Measurements from ENCODE around the gene JAML.

Gene JAML

GRCh38 chr11:118166641-118167040 lies 58.2 kb downstream of the JAML start:
- no peak for DNase-seq

- DNase-seq = no peak
Measured at GRCh38 chr11:118164885-118165284, 59.9 kb downstream of the JAML start.

- DNase-seq = no peak
Measured at GRCh38 chr11:118163494-118163893, 61.3 kb downstream of the JAML start.

GRCh38 chr11:118162846-118163245 lies 62.0 kb downstream of the JAML start:
- no peak for DNase-seq

GRCh38 chr11:118161786-118162185 lies 63.0 kb downstream of the JAML start:
- DNase-seq = no peak

GRCh38 chr11:118157186-118157895 lies 67.5 kb downstream of the JAML start:
- no peak for DNase-seq

- no peak for DNase-seq
Measured at GRCh38 chr11:118156531-118157185, 68.2 kb downstream of the JAML start.

- no peak for DNase-seq
Measured at GRCh38 chr11:118155776-118156530, 68.9 kb downstream of the JAML start.

- no peak for DNase-seq
Measured at GRCh38 chr11:118154641-118155040, 70.2 kb downstream of the JAML start.

GRCh38 chr11:118153976-118154375 lies 70.8 kb downstream of the JAML start:
- no peak for DNase-seq

- DNase-seq = no peak
Measured at GRCh38 chr11:118153516-118153915, 71.3 kb downstream of the JAML start.

- no peak for DNase-seq
Measured at GRCh38 chr11:118152552-118153471, 72.0 kb downstream of the JAML start, which contains the start of gene SCN4B. TSS of gene SCN4B (minus strand) at chr11:118152823. CDS start at chr11:118152673, 150 bp downstream.

- no peak for DNase-seq
Measured at GRCh38 chr11:118152020-118152551, 72.7 kb downstream of the JAML start.

GRCh38 chr11:118151431-118151830 lies 73.4 kb downstream of the JAML start:
- no peak for DNase-seq

GRCh38 chr11:118149493-118149892 lies 75.3 kb downstream of the JAML start:
- no peak for DNase-seq

GRCh38 chr11:118148856-118149255 lies 76.0 kb downstream of the JAML start:
- DNase-seq = no peak

GRCh38 chr11:118148240-118148639 lies 76.6 kb downstream of the JAML start:
- DNase-seq = no peak

GRCh38 chr11:118147502-118147901 lies 77.3 kb downstream of the JAML start:
- DNase-seq = no peak

GRCh38 chr11:118146554-118146953 lies 78.3 kb downstream of the JAML start:
- no peak for DNase-seq

- peak; percentile 80 to 83 (median 82) for DNase-seq
Measured at GRCh38 chr11:118145285-118146227, 79.3 kb downstream of the JAML start.

Data from T-helper 1 cell (primary cell).